Right lobe of liver (tissue), 4 donors: ENCODE measurements around the gene FAM168A.

Experiments
- POLR2A ChIP-seq: fragments of 450-650 bp; IDR thresholded peaks from one replicate; pipeline ENCODE4 v1.6.1; 2017; ENCODE audit warnings: antibody characterized with exemption, mild to moderate bottlenecking
- TF ChIP-seq, protein P1 (sequence below), 4 donors: fragments of 200-600 bp in 3 of 4; fragments of 450-650 bp in 1 of 4; IDR thresholded peaks; one replicate each; pipeline versions ENCODE4 v1.5.1 to v1.8.0; 2016 to 2022; ENCODE audit warnings: antibody characterized with exemption in 4 of 4, mild to moderate bottlenecking in 2 of 4
- donor health status: DM: no; HTN: no; CAD: no.
- donor health status: DM: no; HTN: no; CAD: no.
- donor health status: DM: no; HTN: yes; CAD: no.

- no peak for TF ChIP-seq POLR2A
- TF ChIP-seq, protein P1, sequence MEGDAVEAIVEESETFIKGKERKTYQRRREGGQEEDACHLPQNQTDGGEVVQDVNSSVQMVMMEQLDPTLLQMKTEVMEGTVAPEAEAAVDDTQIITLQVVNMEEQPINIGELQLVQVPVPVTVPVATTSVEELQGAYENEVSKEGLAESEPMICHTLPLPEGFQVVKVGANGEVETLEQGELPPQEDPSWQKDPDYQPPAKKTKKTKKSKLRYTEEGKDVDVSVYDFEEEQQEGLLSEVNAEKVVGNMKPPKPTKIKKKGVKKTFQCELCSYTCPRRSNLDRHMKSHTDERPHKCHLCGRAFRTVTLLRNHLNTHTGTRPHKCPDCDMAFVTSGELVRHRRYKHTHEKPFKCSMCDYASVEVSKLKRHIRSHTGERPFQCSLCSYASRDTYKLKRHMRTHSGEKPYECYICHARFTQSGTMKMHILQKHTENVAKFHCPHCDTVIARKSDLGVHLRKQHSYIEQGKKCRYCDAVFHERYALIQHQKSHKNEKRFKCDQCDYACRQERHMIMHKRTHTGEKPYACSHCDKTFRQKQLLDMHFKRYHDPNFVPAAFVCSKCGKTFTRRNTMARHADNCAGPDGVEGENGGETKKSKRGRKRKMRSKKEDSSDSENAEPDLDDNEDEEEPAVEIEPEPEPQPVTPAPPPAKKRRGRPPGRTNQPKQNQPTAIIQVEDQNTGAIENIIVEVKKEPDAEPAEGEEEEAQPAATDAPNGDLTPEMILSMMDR (IDR thresholded peaks at IDR 0.05) = no peak
Measured at GRCh38 chr11:73578592-73579185, 19.2 kb downstream of the FAM168A start.
